OCI-LY1 (cell line): ENCODE measurements around the gene FBLN2.

Experiments
- H2AFZ ChIP-seq: fragments of 200-600 bp; sonication (generic), shearing (Covaris generic); 2 replicates; pipeline ENCODE4 v1.6.0; 2014; ENCODE audit warnings: antibody characterized with exemption, mild to moderate bottlenecking, low read length
- H3F3A ChIP-seq: fragments of 200-600 bp; sonication (generic), shearing (Covaris generic); 2 replicates; pipeline ENCODE4 v1.6.0; 2014; ENCODE audit warnings: mild to moderate bottlenecking, antibody characterized with exemption, low read length, moderate library complexity; ENCODE audit not compliant: insufficient read depth
- H3K27ac ChIP-seq: fragments of 200-600 bp; sonication (generic); 2 replicates; pipeline ENCODE4 v1.5.1; 2014; ENCODE audit warnings: low read length, mixed run types, mild to moderate bottlenecking, low read depth; ENCODE audit not compliant: poor library complexity, severe bottlenecking
- H3K27me3 ChIP-seq: fragments of 200-600 bp; sonication (generic); 2 replicates; pipeline ENCODE4 v1.6.0; 2014; ENCODE audit warnings: antibody characterized with exemption, mild to moderate bottlenecking, low read length, moderate library complexity; ENCODE audit not compliant: insufficient read depth
- H3K36me3 ChIP-seq: fragments of 200-600 bp; sonication (generic); 2 replicates; pipeline ENCODE4 v1.6.1; 2014; ENCODE audit warnings: mild to moderate bottlenecking, antibody characterized with exemption, low read length, moderate library complexity, mixed read lengths; ENCODE audit not compliant: insufficient read depth
- H3K4me1 ChIP-seq: fragments of 200-600 bp; sonication (generic); 2 replicates; pipeline ENCODE4 v1.5.1; 2014; ENCODE audit warnings: mild to moderate bottlenecking, low read length, moderate library complexity; ENCODE audit not compliant: insufficient read depth, severe bottlenecking
- H3K4me2 ChIP-seq: fragments of 200-600 bp; sonication (generic), shearing (Covaris generic); 2 replicates; pipeline ENCODE4 v1.6.1; 2014; ENCODE audit warnings: low read length
- H3K4me3 ChIP-seq: fragments of 200-600 bp; sonication (generic); 2 replicates; pipeline ENCODE4 v1.5.1; 2014; ENCODE audit warnings: low read length, low read depth, mild to moderate bottlenecking, mixed read lengths; ENCODE audit not compliant: poor library complexity, severe bottlenecking
- H3K79me2 ChIP-seq: fragments of 200-600 bp; shearing (Covaris generic); 2 replicates; pipeline ENCODE4 v1.6.1; 2016; ENCODE audit warnings: mixed run types, low read length, mixed read lengths; ENCODE audit not compliant: insufficient read depth
- H3K9ac ChIP-seq: fragments of 200-600 bp; sonication (generic), shearing (Covaris generic); 2 replicates; pipeline ENCODE4 v1.6.1; 2014; ENCODE audit warnings: mild to moderate bottlenecking, low read length, mixed read lengths
- H3K9me2 ChIP-seq: fragments of 200-600 bp; sonication (generic), shearing (Covaris generic); 2 replicates; pipeline ENCODE4 v1.6.1; 2014; ENCODE audit warnings: low read depth, mild to moderate bottlenecking, low read length, mixed read lengths
- H3K9me3 ChIP-seq: fragments of 200-600 bp; shearing (Covaris generic); 2 replicates; pipeline ENCODE4 v1.6.1; 2014; ENCODE audit warnings: low read length, mixed read lengths
- H4K20me1 ChIP-seq: fragments of 200-600 bp; sonication (generic), shearing (Covaris generic); 2 replicates; pipeline ENCODE4 v1.6.0; 2016; ENCODE audit warnings: mild to moderate bottlenecking, low read length; ENCODE audit not compliant: insufficient read depth
- EZH2 ChIP-seq: fragments of 200-600 bp; sonication (generic), shearing (Covaris generic); IDR thresholded peaks from 2 replicates; pipeline ENCODE4 v1.8.0; 2017; ENCODE audit warnings: borderline replicate concordance, mixed run types, mild to moderate bottlenecking, antibody characterized with exemption, low read length, moderate library complexity, mixed read lengths
- TF ChIP-seq, protein P1 (sequence below): fragments of 200-600 bp; sonication (generic), shearing (Covaris generic); IDR thresholded peaks from 2 replicates; pipeline ENCODE4 v1.5.1; 2017; ENCODE audit warnings: mild to moderate bottlenecking, antibody characterized with exemption, low read length, moderate library complexity, mixed read lengths

FBLN2 gene

DNA sequence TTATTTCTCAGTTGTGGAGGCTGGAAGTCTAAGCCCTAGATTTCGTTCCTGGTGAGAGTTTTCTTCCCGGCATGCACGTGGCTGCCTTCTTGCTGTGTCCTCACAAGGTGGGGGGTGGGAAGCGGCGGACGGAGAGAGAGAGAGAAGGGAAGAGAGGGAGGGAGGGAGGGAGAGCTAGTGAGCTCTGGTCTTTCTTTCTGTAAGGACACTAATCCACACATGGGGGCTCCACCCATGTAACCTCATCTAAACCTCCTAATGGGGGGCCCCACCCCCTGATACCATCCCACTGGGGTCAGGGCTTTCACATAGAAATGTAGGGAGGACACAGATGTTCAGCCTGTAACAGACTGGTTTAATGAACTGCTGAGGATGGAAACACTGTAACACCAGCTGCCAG, 7.3 kb downstream of the FBLN2 start:
- Histone ChIP-seq H4K20me1 (no peaks in the 10 kb centered on the region), H3K4me2 (no peak overlapping the region), H3K4me1 (no peaks in the 10 kb centered on the region), H3K27ac (no peak overlapping the region), H3K36me3 (no peaks in the 10 kb centered on the region), H3F3A (no peaks in the 10 kb centered on the region), H3K4me3 (no peak overlapping the region), H2AFZ (no peak overlapping the region), H3K27me3 (no peaks in the 10 kb centered on the region), H3K9me3 (no peaks in the 10 kb centered on the region), H3K79me2 (no peaks in the 10 kb centered on the region), H3K9ac (no peak overlapping the region), H3K9me2 (no peaks in the 10 kb centered on the region)
- TF ChIP-seq, protein P1, sequence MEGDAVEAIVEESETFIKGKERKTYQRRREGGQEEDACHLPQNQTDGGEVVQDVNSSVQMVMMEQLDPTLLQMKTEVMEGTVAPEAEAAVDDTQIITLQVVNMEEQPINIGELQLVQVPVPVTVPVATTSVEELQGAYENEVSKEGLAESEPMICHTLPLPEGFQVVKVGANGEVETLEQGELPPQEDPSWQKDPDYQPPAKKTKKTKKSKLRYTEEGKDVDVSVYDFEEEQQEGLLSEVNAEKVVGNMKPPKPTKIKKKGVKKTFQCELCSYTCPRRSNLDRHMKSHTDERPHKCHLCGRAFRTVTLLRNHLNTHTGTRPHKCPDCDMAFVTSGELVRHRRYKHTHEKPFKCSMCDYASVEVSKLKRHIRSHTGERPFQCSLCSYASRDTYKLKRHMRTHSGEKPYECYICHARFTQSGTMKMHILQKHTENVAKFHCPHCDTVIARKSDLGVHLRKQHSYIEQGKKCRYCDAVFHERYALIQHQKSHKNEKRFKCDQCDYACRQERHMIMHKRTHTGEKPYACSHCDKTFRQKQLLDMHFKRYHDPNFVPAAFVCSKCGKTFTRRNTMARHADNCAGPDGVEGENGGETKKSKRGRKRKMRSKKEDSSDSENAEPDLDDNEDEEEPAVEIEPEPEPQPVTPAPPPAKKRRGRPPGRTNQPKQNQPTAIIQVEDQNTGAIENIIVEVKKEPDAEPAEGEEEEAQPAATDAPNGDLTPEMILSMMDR: no peak
- no peak for TF ChIP-seq EZH2

DNA sequence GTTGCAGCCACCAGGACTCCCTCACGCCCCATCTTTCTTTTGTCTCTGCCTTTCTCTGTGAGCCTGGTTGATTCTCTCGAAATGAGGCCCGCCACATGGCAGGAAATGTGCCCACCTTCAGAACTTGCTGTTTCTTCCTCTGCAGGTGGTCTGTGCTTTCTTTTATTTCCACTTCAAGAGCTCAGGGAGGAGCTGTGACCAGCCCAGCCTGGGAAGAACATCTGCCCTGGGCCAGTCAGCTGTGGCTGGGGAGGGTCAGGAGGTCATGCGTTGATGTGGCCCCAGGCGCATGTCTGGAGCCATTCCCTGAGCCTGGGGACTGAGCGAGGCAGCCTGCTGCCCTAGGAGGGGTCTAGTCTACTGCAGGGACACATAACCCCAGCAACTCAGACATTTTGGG, 8.0 kb downstream of the FBLN2 start:
- no peak overlapping the region for H3K4me3 ChIP-seq

DNA sequence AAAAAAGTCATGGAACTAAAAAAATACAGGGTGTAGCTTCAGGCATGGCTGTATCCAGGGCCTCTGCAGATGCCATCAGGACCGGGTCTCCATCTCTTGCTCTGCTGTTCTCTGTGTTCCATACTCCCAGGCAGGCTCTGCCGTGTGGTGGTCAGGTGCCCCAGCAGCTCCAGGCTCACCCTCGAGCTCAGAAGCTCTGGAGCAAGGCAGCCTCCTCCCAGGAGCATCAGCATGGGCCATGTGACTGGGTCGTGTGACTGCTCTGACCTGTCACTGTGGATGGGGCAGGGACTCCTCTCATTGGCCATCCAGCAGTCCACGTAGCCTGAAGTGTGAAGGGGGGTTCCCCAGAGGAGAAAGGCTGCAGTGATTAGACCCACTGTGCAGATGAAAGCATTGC, 8.5 kb downstream of the FBLN2 start:
- Histone ChIP-seq H3F3A (no peaks in the 10 kb centered on the region), H3K4me1 (no peaks in the 10 kb centered on the region), H3K4me2 (no peak overlapping the region), H2AFZ (no peak overlapping the region), H3K27me3 (no peaks in the 10 kb centered on the region), H3K9me2 (no peaks in the 10 kb centered on the region), H3K4me3 (no peak overlapping the region), H3K9ac (no peak overlapping the region), H3K27ac (no peak overlapping the region), H3K9me3 (no peaks in the 10 kb centered on the region), H4K20me1 (no peaks in the 10 kb centered on the region), H3K79me2 (no peaks in the 10 kb centered on the region), H3K36me3 (no peaks in the 10 kb centered on the region)
- no peak for TF ChIP-seq EZH2
- TF ChIP-seq, protein P1: no peak

More for the DNA sequence above, 8.0 kb downstream of the FBLN2 start:
- Histone ChIP-seq H3K27me3 (no peaks in the 10 kb centered on the region), H3K4me2 (no peak overlapping the region), H2AFZ (no peak overlapping the region), H3K9ac (no peak overlapping the region), H3K4me1 (no peaks in the 10 kb centered on the region), H3K27ac (no peak overlapping the region), H3K79me2 (no peaks in the 10 kb centered on the region), H3F3A (no peaks in the 10 kb centered on the region), H3K9me3 (no peaks in the 10 kb centered on the region), H4K20me1 (no peaks in the 10 kb centered on the region), H3K36me3 (no peaks in the 10 kb centered on the region), H3K9me2 (no peaks in the 10 kb centered on the region)
- no peak for TF ChIP-seq EZH2
- TF ChIP-seq, protein P1: no peak
